ENCODE results near the gene CDC25C. TPM values are rescaled to one million over a fixed set of nuclear protein-coding genes. Genes with fewer than 3 reads are reported as not detected.

CDC25C gene
- total and polyA plus RNA-seq, 9 of the 15 experiments (the other 6 are each of a cell fraction or from before 2014, with no cell fraction given) = 19.1 to 63.7 (median 31.9) TPM

- TF ChIP-seq TFAP4 (CRISPR knock-in tag; IDR thresholded peaks at IDR 0.05; ENCODE audit: borderline replicate concordance) = peak; percentile 68; the same call in 1 of the 2 replicates
- no peak; the same call in 1 of the 2 replicates for TF ChIP-seq NCOA1 (IDR thresholded peaks at IDR 0.05; ENCODE audit: low read depth)
- no peak for TF ChIP-seq ZNF311 (CRISPR knock-in tag; IDR thresholded peaks at IDR 0.05)
- no peak for TF ChIP-seq PREB (CRISPR knock-in tag; IDR thresholded peaks at IDR 0.05)
- TF ChIP-seq SREBF1 (IDR thresholded peaks at IDR 0.05; ENCODE audit: borderline replicate concordance, low read depth, low read length) = peak; percentile 76
- no peak for TF ChIP-seq C11orf30 (IDR thresholded peaks at IDR 0.05; ENCODE audit: low read depth)
- TF ChIP-seq KLF1 (tag; IDR thresholded peaks at IDR 0.05) = 0 out of 2 replicates have a peak, but pooled peaks have one; percentile 11
- TF ChIP-seq EZH2 (IDR thresholded peaks at IDR 0.05; ENCODE audit: borderline replicate concordance, low read depth, low read length) = no peak
- TF ChIP-seq POLR3A (IDR thresholded peaks at IDR 0.05; ENCODE audit: borderline replicate concordance, extremely low read depth, insufficient read depth, insufficient read length) = no peak
- TF ChIP-seq HSF4 (CRISPR knock-in tag; IDR thresholded peaks at IDR 0.05; ENCODE audit: borderline replicate concordance) = no peak
- TF ChIP-seq ATF7 (IDR thresholded peaks at IDR 0.05) = peak; percentile 100
- TF ChIP-seq ZNF280B (CRISPR knock-in tag; IDR thresholded peaks at IDR 0.05) = no peak
- no peak for TF ChIP-seq ZBTB5 (IDR thresholded peaks at IDR 0.05)
- no peak for TF ChIP-seq RBM39 (optimal IDR thresholded peaks at IDR 0.05; ENCODE audit: low read depth, low read length)
- TF ChIP-seq ZNF785 (CRISPR knock-in tag; IDR thresholded peaks at IDR 0.05) = no peak
- TF ChIP-seq HLTF (IDR thresholded peaks at IDR 0.05) = no peak
- TF ChIP-seq ZNF639 (CRISPR knock-in tag; conservative IDR thresholded peaks at IDR 0.05 in 1 of 2, IDR thresholded peaks at IDR 0.05 in 1 of 2) = no peak
- 0 out of 2 replicates have a peak, but pooled peaks have one; percentile 12 for TF ChIP-seq DIDO1 (tag; IDR thresholded peaks at IDR 0.05; ENCODE audit: low read depth)
Measured at GRCh38 chr5:138337685-138338410, 6.2 kb upstream of the CDC25C start, which contains the start of gene FAM53C (continued).

Measured in K562 (cell line).